Spleen (tissue), 7 donors: ENCODE measurements around the gene ITFG1.

Source experiments
- CTCF ChIP-seq, 11 experiments: fragments of 200-600 bp in 7 of 11; fragments of 450-650 bp in 4 of 11; sonication (generic) in 4 of 11; IDR thresholded peaks in 8 of 11; conservative IDR thresholded peaks in 3 of 11; 1 replicate in 7 of 11; 2 replicates in 4 of 11; pipeline versions ENCODE4 v1.4.0 to v1.8.0; 2016 to 2021; ENCODE audit warnings: antibody characterized with exemption in 11 of 11, inconsistent platforms in 4 of 11, mild to moderate bottlenecking in 1 of 11
- POLR2A ChIP-seq, 3 donors: fragments of 450-650 bp; IDR thresholded peaks; one replicate each; pipeline ENCODE4 v1.5.1; 2017; ENCODE audit warnings: antibody characterized with exemption in 3 of 3, mild to moderate bottlenecking in 1 of 3
- POLR2AphosphoS5 ChIP-seq, 3 donors: sonication (generic); formaldehyde crosslinking; IDR thresholded peaks; one replicate each; pipeline ENCODE4 v1.5.1; 2017; ENCODE audit warnings: antibody characterized with exemption in 3 of 3
- donor health status: DM: no; HTN: no; CAD: no; lungs with moderate emphysema.
- donor health status: DM: no; HTN: no; CAD: no.
- donor health status: DM: no; HTN: no; CAD: no.

- TF ChIP-seq CTCF (IDR thresholded peaks at IDR 0.05 in 8 of 11, conservative IDR thresholded peaks at IDR 0.05 in 3 of 11) (no peak), POLR2A (IDR thresholded peaks at IDR 0.05) (no peak), POLR2AphosphoS5 (IDR thresholded peaks at IDR 0.05) (no peak)
These were observed 209.9 kb downstream of the ITFG1 start for GRCh38 chr16:47250983-47251382.
